Endothelial cell of umbilical vein (primary cell): ENCODE results near the gene ACADS. TPM values are rescaled to one million over a fixed set of nuclear protein-coding genes. Genes with fewer than 3 reads are reported as not detected.

ENCODE experiments used
- BruUV-seq: library from RNA; stranded (reverse); fragments of 400-500 nt; replicated peaks from 2 replicates; lab custom pipeline; 2021; lab: Mats Ljungman, UMichigan
- CTCF ChIA-PET: fragments of 300-600, 350-600 bp; sonication (Branson Sonifier 250); formaldehyde crosslinking; loops from one replicate; lab custom pipeline; 2021; ENCODE audit warnings: antibody characterized with exemption, inconsistent platforms; lab: Charles Lee
- POLR2A ChIA-PET: fragments of 300-600, 350-600 bp; sonication (Branson Sonifier 250); formaldehyde crosslinking; loops from one replicate; lab custom pipeline; 2021; ENCODE audit warnings: antibody characterized with exemption, inconsistent platforms; lab: Charles Lee
- DNase-seq: peaks from one replicate; pipeline ENCODE4 v3.0.0-alpha.2; 2011; ENCODE audit warnings: low read depth, low spot score
- FAIRE-seq: peaks from 2 replicates; lab custom pipeline; 2011; peaks lifted over from hg19 to GRCh38; lab: Jason Lieb, UNC
- H2AFZ ChIP-seq: 2 replicates; pipeline ENCODE4 v1.6.0; 2012; ENCODE audit warnings: low read depth, low read length, control low read depth, inconsistent platforms
- H3K27ac ChIP-seq: 2 replicates; pipeline ENCODE4 v1.5.1; 2011; ENCODE audit warnings: low read depth, mild to moderate bottlenecking, control low read depth, low read length, moderate library complexity; ENCODE audit not compliant: insufficient read depth
- H3K27me3 ChIP-seq, 2 experiments: 2 replicates each; pipeline versions ENCODE4 v1.6.0 to v1.6.1; 2011; ENCODE audit warnings: low read length in 2 of 2, mixed read lengths in 1 of 2; ENCODE audit not compliant: control insufficient read depth in 2 of 2, insufficient read depth in 2 of 2
- H3K36me3 ChIP-seq, 2 experiments: 2 replicates in 1 of 2; 3 replicates in 1 of 2; pipeline ENCODE4 v1.5.1; 2011; ENCODE audit warnings: low read length in 2 of 2, mild to moderate bottlenecking in 1 of 2, moderate library complexity in 1 of 2; ENCODE audit not compliant: control insufficient read depth in 2 of 2, insufficient read depth in 2 of 2; ENCODE audit errors: extremely low read depth in 1 of 2
- H3K4me1 ChIP-seq: 3 replicates; pipeline ENCODE4 v1.5.1; 2011; ENCODE audit warnings: mild to moderate bottlenecking, low read length; ENCODE audit not compliant: control insufficient read depth, insufficient read depth; ENCODE audit errors: extremely low read depth
- H3K4me2 ChIP-seq: 2 replicates; pipeline ENCODE4 v1.6.1; 2011; ENCODE audit warnings: low read length, control low read depth, mixed read lengths; ENCODE audit not compliant: insufficient read depth
- H3K4me3 ChIP-seq, 3 experiments: fragments of 200-600 bp in 1 of 3; sonication (generic), shearing (Covaris generic) in 1 of 3; replicated peaks in 1 of 3; 2 replicates each; pipeline ENCODE4 v1.5.1; 2011 to 2016; ENCODE audit warnings: control low read depth in 3 of 3, low read length in 3 of 3, mild to moderate bottlenecking in 2 of 3, inconsistent platforms in 1 of 3, low read depth in 1 of 3, moderate library complexity in 1 of 3; ENCODE audit not compliant: insufficient read depth in 1 of 3
- H3K79me2 ChIP-seq: 2 replicates; pipeline ENCODE4 v1.6.0; 2012; ENCODE audit warnings: low read length, inconsistent platforms; ENCODE audit not compliant: control insufficient read depth, insufficient read depth
- H3K9ac ChIP-seq: replicated peaks from 2 replicates; pipeline ENCODE3; 2011; ENCODE audit warnings: low read length, control low read depth; ENCODE audit not compliant: insufficient read depth; ENCODE audit errors: extremely low read depth
- H3K9me1 ChIP-seq: replicated peaks from 3 replicates; pipeline ENCODE4 v1.6.0; 2011; ENCODE audit warnings: mild to moderate bottlenecking, low read length; ENCODE audit not compliant: control insufficient read depth, insufficient read depth; ENCODE audit errors: extremely low read depth
- H3K9me3 ChIP-seq: replicated peaks from 2 replicates; pipeline ENCODE4 v1.5.1; 2012; ENCODE audit warnings: low read length, inconsistent platforms; ENCODE audit not compliant: control insufficient read depth, insufficient read depth
- H4K20me1 ChIP-seq: replicated peaks from 2 replicates; pipeline ENCODE3; 2011; ENCODE audit warnings: mild to moderate bottlenecking, low read length; ENCODE audit not compliant: control insufficient read depth, insufficient read depth; ENCODE audit errors: extremely low read depth
- CTCF ChIP-seq, 2 donors: IDR thresholded peaks; 1 replicate in 1 of 2; 2 replicates in 1 of 2; pipeline ENCODE4 v1.5.1; 2011; ENCODE audit warnings: low read length in 2 of 2, mild to moderate bottlenecking in 2 of 2, moderate library complexity in 2 of 2, control low read depth in 1 of 2, inconsistent platforms in 1 of 2, low read depth in 1 of 2; ENCODE audit not compliant: insufficient read depth in 1 of 2; ENCODE audit errors: extremely low read depth in 1 of 2
- EZH2 ChIP-seq: IDR thresholded peaks from 2 replicates; pipeline ENCODE4 v1.6.1; 2012; ENCODE audit warnings: borderline replicate concordance, low read depth, mild to moderate bottlenecking, moderate library complexity, low read length, inconsistent platforms; ENCODE audit not compliant: severe bottlenecking
- FOS ChIP-seq: IDR thresholded peaks from 2 replicates; pipeline ENCODE4 v1.6.1; 2011; ENCODE audit warnings: mild to moderate bottlenecking, low read length, moderate library complexity, borderline replicate concordance; ENCODE audit not compliant: insufficient read depth
- GATA2 ChIP-seq: IDR thresholded peaks from 2 replicates; pipeline ENCODE4 v1.7.0; 2011; ENCODE audit warnings: low read depth, mild to moderate bottlenecking, moderate library complexity, mixed read lengths, low read length; ENCODE audit not compliant: insufficient read length, insufficient read depth
- JUN ChIP-seq: IDR thresholded peaks from 2 replicates; pipeline ENCODE4 v1.6.1; 2011; ENCODE audit warnings: borderline replicate concordance, low read depth; ENCODE audit not compliant: insufficient read length, insufficient read depth
- MAX ChIP-seq: IDR thresholded peaks from 2 replicates; pipeline ENCODE4 v1.6.1; 2011; ENCODE audit not compliant: insufficient read depth, insufficient read length
- MYC ChIP-seq: IDR thresholded peaks from one replicate; pipeline ENCODE4 v1.6.1; 2011; ENCODE audit warnings: mild to moderate bottlenecking, low read depth, low read length
- POLR2A ChIP-seq: IDR thresholded peaks from 2 replicates; pipeline ENCODE4 v1.6.1; 2012; ENCODE audit warnings: low read depth, mild to moderate bottlenecking, control low read depth, low read length
- POLR2AphosphoS5 ChIP-seq: IDR thresholded peaks from 2 replicates; pipeline ENCODE4 v1.6.1; 2012; ENCODE audit warnings: low read depth, mild to moderate bottlenecking, control low read depth, low read length, moderate library complexity; ENCODE audit not compliant: insufficient read depth
- dilution Hi-C: fragments of 300-500 bp; cut with MboI; formaldehyde crosslinking; loops from one replicate; pipeline ENCODE4 v1.15.0; 2019; ENCODE audit warnings: low sequenced_read_pairs; ENCODE audit not compliant: extremely low pct_ligation_motif_present
- intact Hi-C: fragments of 100-400 bp; cut with micrococcal nuclease; formaldehyde crosslinking; loops from one replicate; pipeline ENCODE4 v1.10.0; 2022
- polyA plus RNA-seq, 4 experiments: library from polyadenylated mRNA; depleted of rRNA in 3 of 4; stranded (reverse) in 3 of 4; unstranded in 1 of 4; fragments of >200 nt; gene quantifications; 2 replicates each; pipeline versions ENCODE4 v1.2.1 to v1.2.3, GENCODE V29; 2011 to 2012; ENCODE audit warnings: missing spikeins in 1 of 4
- total RNA-seq: library from RNA; stranded (reverse); gene quantifications from 2 replicates; pipeline ENCODE4 v1.2.3, GENCODE V29; 2021

Gene ACADS
- total and polyA plus RNA-seq, 2 donors (not counting 3 experiments of a cell fraction or from before 2014, with no cell fraction given): 8.2 to 8.9 TPM

GRCh38 chr12:120677765-120678473 is 47.7 kb upstream of the ACADS start:
- peak; percentile 78 for DNase-seq

GRCh38 chr12:120678572-120678971 is 47.1 kb upstream of the ACADS start:
- dilution Hi-C loops (no loop called here), intact Hi-C loops (no loop called here)
- no peak overlapping the region for H3K4me3 ChIP-seq
- ChIA-PET POLR2A (no interaction called here), CTCF (interaction anchor here (0.9 to 3.0 kb wide), 6 partner anchors 9 to 32 kb away, joined by 3 to 34 read pairs (median 4); no protein-coding TSS in a partner anchor)
- FAIRE-seq: no peak
- peak overlapping the region; percentile 18 for H3K4me2 ChIP-seq
- no peaks in the 10 kb centered on the region for H3K9me1 ChIP-seq
- no peaks in the 10 kb centered on the region for H4K20me1 ChIP-seq
- H3K27ac ChIP-seq: peak overlapping the region; percentile 78
- no peaks in the 10 kb centered on the region for H3K36me3 ChIP-seq
- no TSS peak for BruUV-seq
- TF ChIP-seq POLR2A (no peak), CTCF (IDR thresholded peaks at IDR 0.05; ENCODE audit: extremely low read depth in 1 of 2, insufficient read depth in 1 of 2, low read depth in 1 of 2, low read length in 2 of 2) (no peak), GATA2 (no peak), MAX (no peak), MYC (no peak), JUN (no peak), FOS (no peak), POLR2AphosphoS5 (no peak), EZH2 (no peak)
- H3K9ac ChIP-seq: no peak overlapping the region
- H3K27me3 ChIP-seq: no peaks in the 10 kb centered on the region
- no peaks in the 10 kb centered on the region for H3K9me3 ChIP-seq
- peaks cover 26% of the 10 kb centered on the region for H3K4me1 ChIP-seq
- DNase-seq: no peak
- no peak overlapping the region for H2AFZ ChIP-seq
- no peaks in the 10 kb centered on the region for H3K79me2 ChIP-seq

More at GRCh38 chr12:120677765-120678473, 47.7 kb upstream of the ACADS start:
- Histone ChIP-seq H3K27ac (peak overlapping the region; percentile 78), H3K27me3 (no peaks in the 10 kb centered on the region), H2AFZ (peak overlapping the region; percentile 9), H3K79me2 (no peaks in the 10 kb centered on the region), H3K9me3 (no peaks in the 10 kb centered on the region), H3K9me1 (no peaks in the 10 kb centered on the region), H3K4me2 (peak overlapping the region; percentile 18), H4K20me1 (no peaks in the 10 kb centered on the region), H3K9ac (peak overlapping the region; percentile 20), H3K4me1 (peaks cover 26% of the 10 kb centered on the region), H3K36me3 (no peaks in the 10 kb centered on the region), H3K4me3 (no peak overlapping the region)
- peak; percentile 97 for FAIRE-seq
- intact Hi-C loops: loop anchor here (1.0 kb wide), 1 partner anchor 8 kb away; no protein-coding TSS in a partner anchor
- TF ChIP-seq POLR2AphosphoS5: peak; percentile 64
- TF ChIP-seq FOS: peak; percentile 45
- peak; percentile 72 for TF ChIP-seq GATA2
- TF ChIP-seq JUN: peak; percentile 77
- TF ChIP-seq POLR2A: no peak
- dilution Hi-C loops: no loop called here
- TSS peak; percentile 86 for BruUV-seq
- ChIA-PET POLR2A (no interaction called here), CTCF (interaction anchor here (0.7 to 3.0 kb wide), 8 partner anchors 9 to 279 kb away, joined by 3 to 34 read pairs (median 4); no protein-coding TSS in a partner anchor)
